ENCODE results near the gene TAGAP. TPM values are rescaled to one million over a fixed set of nuclear protein-coding genes. Genes with fewer than 3 reads are reported as not detected.

TAGAP gene
- total RNA-seq, 1 experiment from 2014 or later = 0.13 TPM

- no peaks in the 10 kb centered on the region for H3K36me3 ChIP-seq (ENCODE audit: control insufficient read depth, insufficient read depth, low read length)
- no peak for ATAC-seq
- ChIA-PET CTCF (interaction anchor here (1.1 kb wide), 1 partner anchor 60 kb away, joined by 5 read pairs; no protein-coding TSS in a partner anchor), POLR2A (no interaction called here)
- H3K4me1 ChIP-seq (ENCODE audit: control insufficient read depth, insufficient read depth, low read length) = no peaks in the 10 kb centered on the region
- DNase-seq (ENCODE audit: low read depth, low spot score) = no peak
- in situ Hi-C loops (cut with HindIII; ENCODE audit: low pct_unique_long_range_greater_than_20kb, low sequenced_read_pairs) (no loop called here), intact Hi-C loops (cut with micrococcal nuclease; ENCODE audit: unreplicated experiment) (loop anchor here (2.0 to 10.0 kb wide), 2 partner anchors 61 to 91 kb away; no protein-coding TSS in a partner anchor)
- no peak overlapping the region for H3K4me3 ChIP-seq (ENCODE audit: low read depth in 2 of 2, low read length in 2 of 2)
- H3K27me3 ChIP-seq (ENCODE audit: control insufficient read depth, insufficient read depth, low read length) = peaks cover 24% of the 10 kb centered on the region
- BruUV-seq (replicated peaks) = no TSS peak
- no peak overlapping the region for H3K27ac ChIP-seq (ENCODE audit: low read length)
- no peak for TF ChIP-seq POLR2AphosphoS5 (IDR thresholded peaks at IDR 0.05; ENCODE audit: low read depth, low read length)
- TF ChIP-seq CTCF (IDR thresholded peaks at IDR 0.05) = no peak
- no peak for TF ChIP-seq REST (IDR thresholded peaks at IDR 0.05; ENCODE audit: insufficient read depth in 1 of 2, low read depth in 2 of 2, low read length in 1 of 2)
- no peak for TF ChIP-seq SIN3A (IDR thresholded peaks at IDR 0.05; ENCODE audit: borderline replicate concordance, insufficient read depth, low read depth, low read length)
- TF ChIP-seq TCF7L2 (IDR thresholded peaks at IDR 0.05; ENCODE audit: low read depth, low read length) = no peak
- no peaks in the 10 kb centered on the region for H3K9me3 ChIP-seq (ENCODE audit: control insufficient read depth, insufficient read depth, low read depth, low read length)
Measured at GRCh38 chr6:159043947-159044346, 844 bp downstream of the TAGAP start.

GRCh38 chr6:159043251-159043650, 1.5 kb downstream of the TAGAP start:
- POLR2A ChIA-PET = interaction anchor here (0.6 kb wide), 1 partner anchor 58 kb away, joined by 3 read pairs; no protein-coding TSS in a partner anchor
- Histone ChIP-seq H3K4me3 (ENCODE audit: low read depth in 2 of 2, low read length in 2 of 2) (no peak overlapping the region), H3K27me3 (ENCODE audit: control insufficient read depth, insufficient read depth, low read length) (peaks cover 24% of the 10 kb centered on the region), H3K36me3 (ENCODE audit: control insufficient read depth, insufficient read depth, low read length) (no peaks in the 10 kb centered on the region), H3K9me3 (ENCODE audit: control insufficient read depth, insufficient read depth, low read depth, low read length) (no peaks in the 10 kb centered on the region), H3K27ac (ENCODE audit: low read length) (no peak overlapping the region), H3K4me1 (ENCODE audit: control insufficient read depth, insufficient read depth, low read length) (no peaks in the 10 kb centered on the region)
- CTCF ChIA-PET = interaction anchor here (1.0 to 1.1 kb wide), 2 partner anchors 61 to 91 kb away, joined by 4 to 5 read pairs; no protein-coding TSS in a partner anchor
- intact Hi-C loops (cut with micrococcal nuclease; ENCODE audit: unreplicated experiment) (loop anchor here (2.0 to 10.0 kb wide), 2 partner anchors 62 to 92 kb away; no protein-coding TSS in a partner anchor), in situ Hi-C loops (cut with HindIII; ENCODE audit: low pct_unique_long_range_greater_than_20kb, low sequenced_read_pairs) (no loop called here)
- TF ChIP-seq CTCF (IDR thresholded peaks at IDR 0.05) (no peak), TCF7L2 (IDR thresholded peaks at IDR 0.05; ENCODE audit: low read depth, low read length) (no peak), SIN3A (IDR thresholded peaks at IDR 0.05; ENCODE audit: borderline replicate concordance, insufficient read depth, low read depth, low read length) (no peak), POLR2AphosphoS5 (IDR thresholded peaks at IDR 0.05; ENCODE audit: low read depth, low read length) (no peak), REST (IDR thresholded peaks at IDR 0.05; ENCODE audit: insufficient read depth in 1 of 2, low read depth in 2 of 2, low read length in 1 of 2) (no peak)
- no TSS peak for BruUV-seq (replicated peaks)
- ATAC-seq (no peak), DNase-seq (ENCODE audit: low read depth, low spot score) (no peak)
